A172 (cell line): ENCODE results near the gene TGFBR3. TPM values are rescaled to one million over a fixed set of nuclear protein-coding genes. Genes with fewer than 3 reads are reported as not detected.
A peak's percentile ranks its signal among the peaks of the same experiment; 100 is the strongest.
"Not testable (repeated sequence)": the region's sequence is repeated elsewhere in the genome, so short reads cannot be mapped to it uniquely, and the experiment has no call there.

Source experiments
- DNase-seq: peaks from one replicate; pipeline ENCODE4 v3.0.0-alpha.2; 2015; ENCODE audit warnings: low spot score
- total RNA-seq: library from RNA; depleted of rRNA; stranded (reverse); fragments of >200 nt; shearing (Covaris generic); gene quantifications from 2 replicates; pipeline ENCODE4 v1.2.3, GENCODE V29; 2014

Gene TGFBR3
- total RNA-seq, 1 experiment from 2014 or later = 9.5 TPM

DNA sequence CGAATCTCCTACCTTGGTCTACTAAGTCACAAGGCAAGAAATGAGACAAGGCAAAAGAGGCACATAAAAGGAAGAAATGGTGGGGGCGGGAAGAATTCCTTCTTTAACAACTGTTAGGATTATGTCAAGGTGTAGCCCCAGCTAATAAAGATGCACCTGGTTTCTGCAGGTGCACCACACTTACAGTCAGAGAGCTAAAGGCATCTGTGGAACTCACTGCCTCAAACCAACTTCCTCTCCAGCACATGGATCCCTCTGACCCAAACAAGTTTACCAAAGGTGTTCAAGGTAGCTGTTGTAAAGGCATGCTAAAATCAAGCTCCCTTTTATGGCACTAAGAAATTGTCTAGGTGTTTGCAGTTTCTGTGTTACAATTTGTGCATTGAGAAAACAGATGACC lies 38.1 kb downstream of the TGFBR3 start:
- DNase-seq = no peak

DNA sequence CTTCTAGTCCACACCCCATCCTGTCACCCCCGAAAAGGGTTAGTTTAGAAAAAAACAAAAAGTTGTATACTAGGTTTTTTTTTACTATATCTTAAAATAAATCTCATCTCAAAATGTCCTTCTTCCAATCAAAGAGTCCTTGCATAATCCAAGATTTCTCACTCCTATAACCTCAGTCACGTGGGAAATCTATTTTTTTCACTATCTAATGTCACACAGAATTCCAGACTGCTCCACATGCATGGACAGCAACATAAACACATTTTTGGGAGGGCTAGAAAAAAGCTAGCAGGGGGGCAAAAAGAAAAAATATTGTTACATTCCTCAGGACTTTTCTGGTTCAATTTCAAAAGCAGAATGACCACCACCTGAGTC lies 39.3 kb downstream of the TGFBR3 start:
- DNase-seq = no peak

DNA sequence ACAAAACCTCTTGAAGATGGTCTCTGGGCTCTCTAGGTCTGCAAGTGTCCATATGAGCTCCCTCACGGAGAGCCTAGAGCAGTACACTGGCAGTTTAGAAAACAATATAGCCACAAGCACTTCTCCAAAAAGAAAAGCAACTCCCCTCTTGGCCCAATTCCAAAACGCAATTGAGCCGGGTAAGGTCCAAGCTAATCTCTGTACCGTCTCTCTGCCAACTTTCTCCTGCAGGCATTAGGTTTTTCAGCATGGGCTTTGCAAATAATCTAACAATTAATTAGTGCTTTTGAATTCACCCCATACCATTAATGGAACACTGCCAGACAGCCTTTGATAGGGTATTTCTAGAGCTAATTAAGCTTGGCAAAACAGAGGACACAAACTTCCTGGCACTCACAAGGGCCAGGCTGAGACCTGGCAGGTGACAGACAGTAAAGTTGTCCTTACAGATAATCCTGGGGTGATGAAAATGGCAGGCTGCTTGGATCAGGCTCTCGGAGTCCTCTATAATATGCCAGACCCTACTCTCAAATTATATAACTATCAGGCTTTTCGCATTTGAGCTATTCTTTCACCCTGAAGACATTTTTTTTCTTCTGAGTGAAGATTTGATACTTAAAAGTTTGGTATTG lies 39.8 kb downstream of the TGFBR3 start:
- DNase-seq = no peak

DNA sequence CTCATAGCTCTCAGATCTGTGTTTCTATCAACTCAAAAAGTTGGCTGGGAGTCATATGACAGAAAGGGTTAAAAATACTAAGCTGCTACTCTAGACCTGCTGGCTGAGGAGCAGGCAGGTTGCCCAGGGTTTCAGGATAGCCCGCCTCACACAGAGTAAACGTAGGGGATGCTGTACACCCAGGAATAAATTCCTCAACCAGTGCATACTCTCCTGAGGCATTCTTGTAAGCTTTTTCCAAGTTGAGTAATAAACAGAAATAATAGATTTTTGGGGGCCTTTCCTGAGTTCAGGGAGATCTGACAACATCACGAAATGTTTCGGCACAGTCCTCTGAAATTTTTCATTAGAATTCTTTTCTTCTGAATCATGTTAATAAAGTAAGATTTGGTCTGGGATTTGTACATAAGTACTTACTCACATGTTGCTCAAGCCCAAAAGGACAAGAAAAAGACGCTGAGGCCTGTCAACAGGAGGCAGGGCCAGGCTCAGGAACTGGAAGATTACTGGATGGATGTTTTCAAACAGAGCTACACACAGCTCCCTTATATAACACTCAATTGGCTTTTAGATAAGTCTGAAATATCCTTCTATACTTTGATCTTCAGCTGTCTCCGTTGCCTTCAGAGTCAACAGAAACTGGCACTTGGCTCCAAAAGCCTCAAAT lies 41.0 kb downstream of the TGFBR3 start:
- peak; percentile 62 for DNase-seq

GRCh38 chr1:91843843-91844242 lies 42.1 kb downstream of the TGFBR3 start:
- DNase-seq = no peak

GRCh38 chr1:91842563-91842962 lies 43.4 kb downstream of the TGFBR3 start:
- no peak for DNase-seq

GRCh38 chr1:91842056-91842455 lies 43.9 kb downstream of the TGFBR3 start:
- no peak for DNase-seq

DNA sequence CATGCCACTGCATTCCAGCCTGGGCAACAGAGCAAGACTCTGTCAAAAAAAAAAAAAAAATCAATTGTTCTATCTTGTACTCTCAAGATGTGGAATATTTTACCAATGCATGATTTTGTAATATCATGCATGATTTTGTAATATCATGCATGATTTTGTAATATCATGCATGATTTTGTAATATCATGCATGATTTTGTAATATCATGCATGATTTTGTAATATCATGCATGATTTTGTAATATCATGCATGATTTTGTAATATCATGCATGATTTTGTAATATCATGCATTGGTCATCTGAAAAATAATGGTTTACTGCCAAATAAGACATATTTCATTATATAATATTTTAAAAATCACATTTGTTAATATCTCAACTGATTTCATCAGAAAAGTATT lies 45.7 kb downstream of the TGFBR3 start:
- not testable (repeated sequence) for DNase-seq

- DNase-seq = no peak
Measured at GRCh38 chr1:91836331-91837040, 49.5 kb downstream of the TGFBR3 start.

DNA sequence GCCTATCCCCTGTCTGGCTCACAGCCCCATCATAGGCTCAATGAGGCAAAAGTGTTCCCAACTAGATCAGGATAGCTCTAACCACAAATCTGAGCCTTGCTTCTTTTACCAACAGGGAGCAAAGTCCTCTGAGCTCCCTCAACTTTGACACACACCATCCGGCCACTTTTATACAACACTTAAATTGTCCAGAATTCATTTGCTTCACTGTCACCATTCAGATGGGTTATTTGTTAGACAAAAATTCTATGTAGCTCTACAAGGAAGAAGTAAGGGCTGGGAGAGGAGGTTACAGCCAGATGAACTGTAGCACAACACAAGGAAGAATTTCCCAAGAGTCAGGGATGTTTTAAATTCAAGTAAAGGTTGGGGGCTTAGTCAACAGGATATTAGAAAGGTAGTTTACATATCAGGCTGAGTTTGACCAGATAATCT lies 50.8 kb downstream of the TGFBR3 start:
- DNase-seq = no peak

DNA sequence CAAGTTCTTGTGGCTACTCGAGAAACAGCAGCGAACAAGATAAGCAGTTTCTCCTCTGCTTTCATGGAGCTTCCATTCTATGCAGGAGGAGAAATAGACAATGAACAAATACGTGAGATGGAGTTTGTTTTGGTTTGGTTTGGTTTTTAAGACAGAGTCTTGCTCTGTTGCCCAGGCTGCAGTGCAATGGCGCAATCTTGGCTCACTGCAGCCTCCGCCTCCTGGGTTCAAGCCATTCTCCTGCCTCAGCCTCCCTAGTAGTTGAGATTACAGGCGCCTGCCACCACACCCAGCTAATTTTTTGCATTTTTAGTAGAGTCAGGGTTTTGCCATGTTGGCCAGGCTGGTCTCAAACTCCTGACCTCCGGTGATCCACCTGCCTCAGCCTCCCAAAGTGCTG lies 51.4 kb downstream of the TGFBR3 start:
- not testable (repeated sequence) for DNase-seq

DNA sequence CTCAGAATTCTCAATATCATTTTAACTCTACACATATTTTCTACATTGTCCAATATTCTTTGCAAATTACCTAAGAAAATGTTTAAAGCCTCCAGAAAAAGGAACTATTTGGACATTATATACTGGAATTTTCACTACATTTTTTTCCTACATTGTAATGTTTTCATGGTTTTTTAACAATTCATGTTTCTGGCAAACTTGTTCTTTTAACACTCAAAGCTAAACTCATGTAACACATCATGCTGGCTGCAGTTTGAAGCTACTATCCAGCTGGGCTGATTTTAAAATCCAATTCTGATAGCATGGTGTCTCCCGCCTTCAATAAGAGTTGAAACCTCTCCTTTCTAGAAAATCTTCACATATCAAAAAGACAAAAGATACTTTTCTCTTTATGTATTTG lies 52.0 kb downstream of the TGFBR3 start:
- no peak for DNase-seq

DNA sequence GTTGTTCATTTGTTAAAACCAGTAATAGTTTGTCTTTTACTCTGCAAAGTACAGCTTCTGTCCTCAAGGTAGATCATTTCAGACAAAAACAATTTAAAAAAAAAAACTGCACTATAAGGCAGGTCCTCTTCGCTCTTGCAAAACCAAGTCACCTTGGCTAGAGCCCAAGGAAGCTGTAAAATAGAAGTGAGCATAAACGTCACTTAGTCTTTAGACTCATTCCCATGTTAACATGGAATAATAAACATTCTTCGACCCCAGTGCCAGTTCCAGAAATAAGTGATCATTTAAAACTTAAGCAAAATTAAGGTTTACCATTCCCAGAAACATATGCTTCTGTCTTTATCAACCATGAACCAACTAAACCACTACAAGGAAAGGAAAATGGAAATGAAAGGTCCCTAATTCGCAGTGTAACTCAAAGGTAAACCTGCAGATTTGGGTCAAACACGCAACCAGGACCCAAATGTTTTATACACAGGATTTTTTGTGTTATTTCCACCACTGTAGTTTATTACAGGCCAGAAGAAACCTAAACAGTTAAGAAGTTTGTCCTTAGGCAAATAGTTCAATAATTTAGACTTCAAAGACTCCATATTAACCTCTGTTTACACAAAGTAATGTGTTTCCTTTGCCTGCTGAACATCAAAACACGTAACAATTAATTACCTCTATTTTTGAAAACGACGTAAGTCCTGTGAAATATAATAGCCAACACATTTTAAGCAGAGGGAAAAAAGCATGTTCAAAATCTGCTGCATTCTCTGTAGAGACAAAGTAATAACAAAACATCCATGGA lies 54.6 kb downstream of the TGFBR3 start:
- no peak for DNase-seq

DNA sequence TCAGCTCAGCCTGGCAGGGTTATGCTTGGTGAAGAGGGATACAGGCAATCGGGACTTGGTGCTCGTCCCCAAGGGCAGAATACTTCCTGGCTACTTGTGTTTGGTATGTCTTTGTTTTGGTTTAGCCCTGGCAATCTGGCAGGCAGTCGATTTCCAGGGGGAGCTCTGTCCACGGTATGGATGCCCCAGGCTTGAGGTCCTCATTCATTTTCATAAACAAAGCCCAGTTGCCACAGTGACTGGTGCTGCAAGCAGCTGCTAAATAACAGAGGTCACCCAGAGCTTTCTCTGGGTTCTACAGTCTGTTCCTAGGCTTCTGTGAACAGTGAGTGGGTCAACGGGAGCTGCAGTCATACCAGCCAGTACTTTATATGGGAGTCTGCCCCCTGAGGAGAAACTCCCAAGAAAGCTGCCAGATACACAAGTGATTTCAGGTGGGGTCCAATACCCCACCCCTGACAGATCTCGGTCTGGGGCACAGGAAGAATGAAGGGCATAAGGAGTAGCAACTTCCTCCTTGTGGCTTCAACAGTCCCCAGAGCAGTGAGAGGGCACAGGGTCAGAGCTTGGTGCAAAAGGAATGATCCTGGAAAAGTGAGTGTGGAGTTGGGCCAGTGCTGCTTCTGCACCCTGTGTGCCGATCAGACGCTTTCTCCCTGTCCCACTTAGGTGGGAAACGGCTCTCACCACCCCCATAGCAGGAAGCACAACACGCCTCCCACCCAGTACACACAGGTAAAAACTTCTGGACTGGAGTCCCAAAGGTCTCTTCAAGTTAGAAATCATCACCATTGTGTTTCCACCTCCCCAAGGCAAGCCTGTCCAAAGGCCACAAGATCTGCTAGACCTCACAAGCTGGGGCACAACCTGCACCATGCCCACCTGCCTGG lies 55.5 kb downstream of the TGFBR3 start:
- peak; percentile 16 for DNase-seq

- DNase-seq = no peak
Measured at GRCh38 chr1:91829293-91830153, 56.4 kb downstream of the TGFBR3 start.

DNA sequence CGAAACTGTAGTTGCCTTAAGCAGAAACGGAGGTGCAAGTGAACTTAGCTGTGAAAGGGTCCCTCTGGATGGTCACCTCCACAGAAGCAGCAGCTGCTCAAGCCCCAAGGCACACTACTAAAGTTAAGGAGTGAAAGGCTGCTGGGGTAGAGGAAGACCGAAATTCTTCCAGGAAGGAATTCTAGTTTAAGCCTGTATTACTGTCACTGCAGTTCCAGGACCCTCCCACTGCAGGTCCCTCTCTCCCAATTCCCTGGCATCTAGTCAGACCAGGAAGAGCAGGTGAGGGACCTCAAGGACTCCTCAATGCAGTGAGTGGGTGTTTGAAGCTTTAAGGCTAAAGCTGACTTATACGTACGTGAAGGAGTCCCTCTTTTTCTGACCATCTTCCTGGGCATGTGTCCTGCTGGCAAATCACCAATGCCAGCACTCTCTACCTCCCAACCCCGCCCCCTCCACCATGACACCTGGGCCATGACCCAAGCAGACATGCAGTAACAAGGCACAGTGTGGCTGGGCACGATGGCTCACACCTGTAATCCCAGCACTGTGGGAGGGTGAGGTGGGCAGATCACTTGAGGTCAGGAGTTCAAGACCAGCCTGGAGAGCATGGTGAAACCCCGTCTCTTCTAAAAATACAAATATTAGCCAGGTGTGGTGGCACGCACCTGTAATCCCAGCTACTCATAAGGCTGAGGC lies 57.2 kb downstream of the TGFBR3 start:
- DNase-seq = no peak

DNA sequence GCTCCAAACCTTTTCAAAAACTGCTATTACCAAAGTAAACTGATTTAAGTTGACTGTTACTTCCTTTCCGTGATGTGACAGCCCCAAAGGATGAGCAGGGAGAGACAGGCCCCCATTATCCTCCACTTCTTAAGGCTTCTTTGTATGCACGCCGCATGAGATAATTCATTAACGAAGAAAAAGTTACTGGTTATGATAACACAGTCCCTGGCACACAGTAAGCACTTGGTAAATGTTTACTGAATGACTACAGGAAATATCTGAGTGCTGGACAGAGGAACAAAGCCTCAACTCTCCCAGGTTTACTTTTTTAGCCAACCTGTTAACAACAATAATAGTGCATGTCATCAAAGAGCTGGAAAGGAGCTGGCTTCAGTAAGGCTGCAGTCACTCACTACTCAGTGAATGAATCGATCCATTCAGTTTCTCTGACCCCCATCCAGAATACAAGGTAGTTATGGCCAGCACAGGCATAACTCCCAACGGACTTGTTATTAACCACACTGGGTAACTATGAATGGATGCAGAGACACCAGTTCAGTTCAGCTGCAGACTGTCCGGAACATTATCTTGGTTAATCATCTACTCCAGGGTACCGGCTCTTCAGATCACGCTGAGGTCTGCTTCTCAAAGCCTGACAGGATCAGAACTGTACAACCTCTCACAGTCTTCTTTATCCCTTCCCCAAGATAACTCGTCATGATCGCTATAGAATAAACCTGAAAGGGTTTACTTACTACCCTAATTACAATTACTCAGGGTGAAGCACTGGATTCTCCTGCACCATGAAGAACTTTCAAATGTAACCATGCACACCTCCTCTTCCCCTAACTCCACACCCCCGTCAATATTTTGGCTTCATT lies 58.3 kb downstream of the TGFBR3 start:
- DNase-seq = no peak

- no peak for DNase-seq
Measured at GRCh38 chr1:91827087-91827458, 58.9 kb downstream of the TGFBR3 start.

DNA sequence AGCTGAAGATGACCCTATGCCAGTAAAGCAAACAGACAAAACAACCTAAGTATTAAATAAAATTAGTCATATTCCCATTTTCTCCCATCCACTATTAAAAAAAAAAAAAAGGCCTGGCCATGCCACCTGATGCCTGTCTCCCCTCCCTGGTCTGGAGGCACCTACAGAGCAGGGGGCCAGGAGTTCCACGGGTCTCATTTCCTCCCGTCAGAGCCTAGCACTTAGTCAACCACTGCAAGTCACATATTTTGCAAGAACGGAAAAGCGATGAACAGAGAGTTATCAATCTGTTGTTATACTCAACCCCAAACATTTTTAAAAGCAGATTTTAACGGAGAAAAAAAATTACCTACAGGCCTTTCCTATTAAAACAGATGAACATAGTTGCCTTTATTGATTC lies 59.3 kb downstream of the TGFBR3 start:
- DNase-seq = no peak
